ENCODE data around the gene CHI3L2. TPM values are rescaled to one million over a fixed set of nuclear protein-coding genes. Genes with fewer than 3 reads are reported as not detected.

The CHI3L2 gene
- total and polyA plus RNA-seq, 2 of the 13 experiments (the other 11 are each of a cell fraction or from before 2014, with no cell fraction given) = 0.46 to 1.7 TPM

GRCh38 chr1:111238056-111238795, 10.7 kb downstream of the CHI3L2 start (continued):
- TF ChIP-seq, protein P1, sequence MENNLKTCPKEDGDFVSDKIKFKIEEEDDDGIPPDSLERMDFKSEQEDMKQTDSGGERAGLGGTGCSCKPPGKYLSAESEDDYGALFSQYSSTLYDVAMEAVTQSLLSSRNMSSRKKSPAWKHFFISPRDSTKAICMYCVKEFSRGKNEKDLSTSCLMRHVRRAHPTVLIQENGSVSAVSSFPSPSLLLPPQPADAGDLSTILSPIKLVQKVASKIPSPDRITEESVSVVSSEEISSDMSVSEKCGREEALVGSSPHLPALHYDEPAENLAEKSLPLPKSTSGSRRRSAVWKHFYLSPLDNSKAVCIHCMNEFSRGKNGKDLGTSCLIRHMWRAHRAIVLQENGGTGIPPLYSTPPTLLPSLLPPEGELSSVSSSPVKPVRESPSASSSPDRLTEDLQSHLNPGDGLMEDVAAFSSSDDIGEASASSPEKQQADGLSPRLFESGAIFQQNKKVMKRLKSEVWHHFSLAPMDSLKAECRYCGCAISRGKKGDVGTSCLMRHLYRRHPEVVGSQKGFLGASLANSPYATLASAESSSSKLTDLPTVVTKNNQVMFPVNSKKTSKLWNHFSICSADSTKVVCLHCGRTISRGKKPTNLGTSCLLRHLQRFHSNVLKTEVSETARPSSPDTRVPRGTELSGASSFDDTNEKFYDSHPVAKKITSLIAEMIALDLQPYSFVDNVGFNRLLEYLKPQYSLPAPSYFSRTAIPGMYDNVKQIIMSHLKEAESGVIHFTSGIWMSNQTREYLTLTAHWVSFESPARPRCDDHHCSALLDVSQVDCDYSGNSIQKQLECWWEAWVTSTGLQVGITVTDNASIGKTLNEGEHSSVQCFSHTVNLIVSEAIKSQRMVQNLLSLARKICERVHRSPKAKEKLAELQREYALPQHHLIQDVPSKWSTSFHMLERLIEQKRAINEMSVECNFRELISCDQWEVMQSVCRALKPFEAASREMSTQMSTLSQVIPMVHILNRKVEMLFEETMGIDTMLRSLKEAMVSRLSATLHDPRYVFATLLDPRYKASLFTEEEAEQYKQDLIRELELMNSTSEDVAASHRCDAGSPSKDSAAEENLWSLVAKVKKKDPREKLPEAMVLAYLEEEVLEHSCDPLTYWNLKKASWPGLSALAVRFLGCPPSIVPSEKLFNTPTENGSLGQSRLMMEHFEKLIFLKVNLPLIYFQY (CRISPR knock-in tag; IDR thresholded peaks at IDR 0.05; ENCODE audit: borderline replicate concordance) = no peak
- TF ChIP-seq ATAD3A (CRISPR knock-in tag; IDR thresholded peaks at IDR 0.05) (no peak), TERF1 (CRISPR knock-in tag; IDR thresholded peaks at IDR 0.05) (no peak), HMGA1 (CRISPR knock-in tag; conservative IDR thresholded peaks at IDR 0.05) (no peak), ZNF614 (CRISPR knock-in tag; IDR thresholded peaks at IDR 0.05; ENCODE audit: borderline replicate concordance) (0 out of 2 replicates have a peak, but pooled peaks have one; percentile 26), HOXD1 (CRISPR knock-in tag; IDR thresholded peaks at IDR 0.05) (no peak), EZH2 (conservative IDR thresholded peaks at IDR 0.05; ENCODE audit: low read depth, low read length) (no peak), ATF4 (CRISPR knock-in tag; IDR thresholded peaks at IDR 0.05) (no peak), KDM2A (CRISPR knock-in tag; IDR thresholded peaks at IDR 0.05; ENCODE audit: borderline replicate concordance, low read depth) (no peak), SIX1 (CRISPR knock-in tag; IDR thresholded peaks at IDR 0.05; ENCODE audit: borderline replicate concordance) (peak; percentile 44; the same call in 1 of the 2 replicates), SOX5 (CRISPR knock-in tag; IDR thresholded peaks at IDR 0.05; ENCODE audit: borderline replicate concordance) (peak; percentile 88), PLRG1 (conservative IDR thresholded peaks at IDR 0.05) (no peak), HOXA7 (CRISPR knock-in tag; IDR thresholded peaks at IDR 0.05) (no peak), ZGPAT (CRISPR knock-in tag; IDR thresholded peaks at IDR 0.05) (peak; percentile 41; the same call in 1 of the 2 replicates), SYNCRIP (IDR thresholded peaks at IDR 0.05; ENCODE audit: insufficient read depth, low read depth, low read length) (no peak), PRMT3 (CRISPR knock-in tag; IDR thresholded peaks at IDR 0.05; ENCODE audit: borderline replicate concordance, low read depth) (no peak), HDAC2 (CRISPR knock-in tag; IDR thresholded peaks at IDR 0.05) (peak; percentile 54; the same call in 1 of the 2 replicates), ZNF430 (CRISPR knock-in tag; IDR thresholded peaks at IDR 0.05) (0 out of 2 replicates have a peak, but pooled peaks have one; percentile 26), ZNF781 (CRISPR knock-in tag; IDR thresholded peaks at IDR 0.05; ENCODE audit: borderline replicate concordance, not compliant biosample characterization) (no peak), RXRA (CRISPR knock-in tag; IDR thresholded peaks at IDR 0.05) (peak; percentile 60; the same call in 1 of the 2 replicates)
- TF ChIP-seq, protein P2, sequence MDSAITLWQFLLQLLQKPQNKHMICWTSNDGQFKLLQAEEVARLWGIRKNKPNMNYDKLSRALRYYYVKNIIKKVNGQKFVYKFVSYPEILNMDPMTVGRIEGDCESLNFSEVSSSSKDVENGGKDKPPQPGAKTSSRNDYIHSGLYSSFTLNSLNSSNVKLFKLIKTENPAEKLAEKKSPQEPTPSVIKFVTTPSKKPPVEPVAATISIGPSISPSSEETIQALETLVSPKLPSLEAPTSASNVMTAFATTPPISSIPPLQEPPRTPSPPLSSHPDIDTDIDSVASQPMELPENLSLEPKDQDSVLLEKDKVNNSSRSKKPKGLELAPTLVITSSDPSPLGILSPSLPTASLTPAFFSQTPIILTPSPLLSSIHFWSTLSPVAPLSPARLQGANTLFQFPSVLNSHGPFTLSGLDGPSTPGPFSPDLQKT (CRISPR knock-in tag; IDR thresholded peaks at IDR 0.05; ENCODE audit: borderline replicate concordance) = no peak

Data from HepG2 (cell line).